RWPE1 (cell line): ENCODE data around the gene SON.

Experiments used
- CTCF ChIA-PET: fragments of 350-600 bp; sonication (Branson Sonifier 250); formaldehyde crosslinking; extraction: SDS; loops from one replicate; lab custom pipeline; 2021; lab: Yijun Ruan, JAX
- POLR2A ChIA-PET: fragments of 400-600 bp; formaldehyde crosslinking; extraction: SDS; loops from one replicate; lab custom pipeline; 2020; ENCODE audit warnings: antibody characterized with exemption; ENCODE audit not compliant: low non-redundant PET; lab: Yijun Ruan, JAX
- DNase-seq: peaks from one replicate; pipeline ENCODE4 v3.0.0; 2012; ENCODE audit warnings: low spot score
- H3K27ac ChIP-seq: fragments of 450-650 bp; 2 replicates; pipeline ENCODE4 v1.5.1; 2017
- CTCF ChIP-seq: fragments of 450-650 bp; conservative IDR thresholded peaks from 2 replicates; pipeline ENCODE4 v1.5.1; 2017; ENCODE audit warnings: low read depth, mild to moderate bottlenecking

Gene SON

DNA sequence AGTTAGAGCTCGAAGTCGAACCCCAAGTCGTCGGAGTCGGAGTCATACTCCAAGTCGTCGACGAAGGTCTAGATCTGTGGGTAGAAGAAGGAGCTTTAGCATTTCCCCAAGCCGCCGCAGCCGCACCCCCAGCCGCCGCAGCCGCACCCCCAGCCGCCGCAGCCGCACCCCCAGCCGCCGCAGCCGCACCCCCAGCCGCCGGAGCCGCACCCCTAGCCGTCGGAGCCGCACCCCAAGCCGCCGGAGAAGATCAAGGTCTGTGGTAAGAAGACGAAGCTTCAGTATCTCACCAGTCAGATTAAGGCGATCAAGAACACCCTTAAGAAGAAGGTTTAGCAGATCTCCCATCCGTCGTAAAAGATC is 12.1 kb downstream of the SON start:
- no peak for TF ChIP-seq CTCF
- H3K27ac ChIP-seq, result no peak overlapping the region
- DNase-seq, result no peak
- ChIA-PET CTCF (interaction anchor here (0.5 kb wide), 1 partner anchor 17 kb away, joined by 3 read pairs; no protein-coding TSS in a partner anchor), POLR2A (no interaction called here)

- TF ChIP-seq CTCF, result no peak
- no peak for DNase-seq
- no peak overlapping the region for H3K27ac ChIP-seq
- POLR2A ChIA-PET, result no interaction called here
- CTCF ChIA-PET, result interaction anchor here (1.0 kb wide), 1 partner anchor 8 kb away, joined by 3 read pairs; no protein-coding TSS in a partner anchor
These were observed 14.6 kb downstream of the SON start for GRCh38 chr21:33557447-33557846.

DNA sequence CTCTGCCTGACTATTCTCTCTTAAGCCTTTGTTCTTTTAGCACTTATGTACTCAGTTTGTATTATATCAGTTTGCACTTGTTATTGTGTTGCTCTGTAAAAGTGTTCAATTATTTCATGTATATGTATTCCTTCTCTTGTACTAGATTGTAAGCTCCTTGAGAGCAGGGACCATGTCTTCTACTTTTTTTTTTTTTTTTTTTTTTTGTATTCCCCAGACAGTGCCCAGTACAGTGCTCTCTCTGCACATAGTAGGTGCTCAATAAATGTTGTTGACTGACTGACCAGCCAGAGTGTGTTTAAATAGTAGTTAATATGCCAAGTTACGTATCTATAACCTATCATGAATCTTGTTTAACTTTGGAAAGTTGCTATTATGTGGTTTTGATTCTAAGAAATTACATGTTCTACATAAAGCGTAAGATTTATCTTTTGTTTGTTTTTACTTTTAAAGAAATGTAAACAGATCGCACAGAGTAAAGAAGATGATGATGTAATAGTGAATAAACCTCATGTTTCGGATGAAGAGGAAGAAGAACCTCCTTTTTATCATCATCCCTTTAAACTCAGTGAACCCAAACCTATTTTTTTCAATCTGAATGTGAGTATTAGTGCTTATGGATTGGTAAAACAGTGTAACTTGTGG is 16.1 kb downstream of the SON start:
- no peak for TF ChIP-seq CTCF
- no peak for DNase-seq
- no peak overlapping the region for H3K27ac ChIP-seq
- POLR2A ChIA-PET, result no interaction called here
- CTCF ChIA-PET, result interaction anchor here (0.7 kb wide), 1 partner anchor 10 kb away, joined by 5 read pairs; no protein-coding TSS in a partner anchor

DNA sequence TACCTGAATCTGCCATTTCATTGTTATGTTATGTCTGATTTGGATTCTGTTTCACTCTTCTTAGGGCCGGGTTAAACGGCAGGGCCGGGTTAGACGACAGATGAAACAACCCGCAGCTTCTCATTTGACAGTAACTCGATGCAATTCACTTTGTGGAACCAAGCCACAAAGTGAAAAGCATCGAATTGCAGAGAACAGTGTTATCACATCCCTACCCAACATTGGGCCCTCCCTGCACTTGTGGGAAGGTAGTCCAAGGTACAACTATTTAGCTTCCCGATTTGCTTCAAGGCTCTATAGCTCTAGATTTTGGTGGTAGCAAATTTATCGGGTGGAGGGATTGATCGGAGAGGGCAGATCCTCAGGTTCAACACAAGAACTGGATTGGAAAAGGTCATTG is 17.0 kb downstream of the SON start:
- H3K27ac ChIP-seq, result no peak overlapping the region
- TF ChIP-seq CTCF, result no peak
- CTCF ChIA-PET, result no interaction called here
- no peak for DNase-seq
- POLR2A ChIA-PET, result no interaction called here

DNA sequence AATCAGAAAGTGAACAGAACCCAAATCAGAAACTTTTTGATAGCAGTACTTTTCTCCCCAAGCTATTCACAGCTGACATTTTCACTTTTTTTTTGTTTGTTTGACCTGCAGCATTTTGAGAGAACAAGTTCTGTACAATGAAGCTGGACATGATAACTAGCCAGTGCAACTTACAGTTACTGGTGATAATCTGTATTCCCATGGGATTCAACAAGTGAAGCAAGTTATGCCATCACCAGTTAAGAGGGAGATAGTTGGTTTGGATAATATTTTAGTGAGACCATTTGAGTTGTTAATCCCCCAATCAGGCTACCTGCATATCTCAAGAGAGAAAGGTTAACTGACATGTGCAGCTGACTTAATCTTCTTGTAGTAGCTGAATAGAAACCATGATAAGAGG is 18.1 kb downstream of the SON start:
- POLR2A ChIA-PET, result no interaction called here
- no peak overlapping the region for H3K27ac ChIP-seq
- CTCF ChIA-PET, result interaction anchor here (0.6 to 0.7 kb wide), 2 partner anchors 17 to 1444 kb away, joined by 3 to 4 read pairs; no protein-coding TSS in a partner anchor
- TF ChIP-seq CTCF, result no peak
- DNase-seq, result no peak

DNA sequence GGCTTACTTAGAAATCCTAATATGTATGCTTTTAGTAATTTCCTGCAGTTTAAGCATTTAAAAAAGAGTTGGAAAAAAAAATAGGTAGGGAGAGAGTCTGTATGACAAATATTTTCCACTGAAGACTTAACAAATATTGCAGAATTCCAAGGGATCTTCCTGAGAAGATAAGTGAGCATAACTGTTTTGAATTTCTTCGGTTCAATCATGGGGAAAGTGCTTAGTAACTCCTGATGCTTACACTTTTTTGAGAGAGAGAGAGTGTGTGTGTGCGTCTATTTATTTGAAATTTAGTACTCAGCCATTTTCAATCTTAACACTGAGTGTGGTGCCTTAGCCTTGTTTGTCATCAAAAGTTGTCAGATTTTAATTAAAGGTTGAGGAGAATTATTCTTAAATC is 18.5 kb downstream of the SON start:
- POLR2A ChIA-PET, result no interaction called here
- no peak for DNase-seq
- no peak overlapping the region for H3K27ac ChIP-seq
- no peak for TF ChIP-seq CTCF
- CTCF ChIA-PET, result interaction anchor here (0.6 to 0.7 kb wide), 2 partner anchors 17 to 1444 kb away, joined by 3 to 4 read pairs; no protein-coding TSS in a partner anchor
